Stomach (tissue), 9 donors: ENCODE data around the gene CAVIN1. TPM values are rescaled to one million over a fixed set of nuclear protein-coding genes. Genes with fewer than 3 reads are reported as not detected.

Source experiments
- DNase-seq, 2 donors: peaks; one replicate each; pipeline versions ENCODE4 v3.0.0 to v3.0.0-alpha.2; 2013 to 2019
- H3K27ac ChIP-seq, 5 donors: fragments of 200-600 bp in 4 of 5; sonication (generic) in 4 of 5; one replicate each; pipeline ENCODE4 v1.5.1; 2013 to 2019; ENCODE audit warnings: mild to moderate bottlenecking in 1 of 5, moderate library complexity in 1 of 5
- H3K27me3 ChIP-seq, 3 donors: fragments of 200-600 bp; sonication (generic); one replicate each; pipeline ENCODE4 v1.5.1; 2017 to 2019; ENCODE audit warnings: mixed run types in 1 of 3
- H3K36me3 ChIP-seq, 4 donors: fragments of 200-600 bp; sonication (generic); 1 replicate in 3 of 4; 2 replicates in 1 of 4; pipeline ENCODE4 v1.5.1; 2016 to 2019
- H3K4me1 ChIP-seq, 4 donors: fragments of 200-600 bp; sonication (generic); one replicate each; pipeline ENCODE4 v1.5.1; 2016 to 2019
- H3K4me3 ChIP-seq, 4 donors: fragments of 200-600 bp; sonication (generic) in 3 of 4; one replicate each; pipeline ENCODE4 v1.5.1; 2016 to 2019; ENCODE audit warnings: mild to moderate bottlenecking in 1 of 4
- H3K9me3 ChIP-seq, 4 donors: fragments of 200-600 bp; sonication (generic); one replicate each; pipeline ENCODE4 v1.5.1; 2016 to 2019
- EP300 ChIP-seq: sonication (generic); formaldehyde crosslinking; IDR thresholded peaks from one replicate; pipeline ENCODE4 v1.6.1; 2017; ENCODE audit warnings: antibody characterized with exemption
- POLR2A ChIP-seq, 4 donors: fragments of 450-650 bp; IDR thresholded peaks; one replicate each; pipeline ENCODE4 v1.6.1; 2016; ENCODE audit warnings: antibody characterized with exemption in 4 of 4, control low read depth in 2 of 4, mild to moderate bottlenecking in 1 of 4, moderate library complexity in 1 of 4
- POLR2AphosphoS5 ChIP-seq, 3 donors: sonication (generic); formaldehyde crosslinking; IDR thresholded peaks; one replicate each; pipeline ENCODE4 v1.6.1; 2016; ENCODE audit warnings: antibody characterized with exemption in 3 of 3
- WGBS, 5 donors: extraction: QIAGEN DNeasy Blood & Tissue Kit in 3 of 5; methylation state at CpG; one replicate each; pipeline versions ENCODE4 v1.1.5 to v1.1.7; 2013 to 2018; 5-methylcytosine and 5-hydroxymethylcytosine counted together
- intact Hi-C: fragments of 100-400 bp; cut with DNase I; formaldehyde crosslinking; loops from one replicate; pipeline ENCODE4 v1.15.1; 2023; ENCODE audit warnings: low total_unique reads
- polyA plus RNA-seq, 3 donors: library from polyadenylated mRNA; stranded (reverse); fragments of 200-250 nt; gene quantifications; one replicate each; pipeline ENCODE4 v1.2.3, GENCODE V29; 2013
- total RNA-seq, 5 donors: library from RNA; depleted of rRNA; stranded (reverse); fragments of >200 nt; gene quantifications; one replicate each; pipeline versions ENCODE4 v1.1.0 to v1.2.3, GENCODE V29; 2014 to 2016
- TF ChIP-seq, protein P1 (sequence below), 7 experiments: fragments of 450-650 bp in 4 of 7; fragments of 200-600 bp in 3 of 7; sonication (generic) in 3 of 7; IDR thresholded peaks; one replicate each; pipeline ENCODE4 v1.5.1; 2016 to 2019; ENCODE audit warnings: antibody characterized with exemption in 7 of 7, control low read depth in 2 of 7, mild to moderate bottlenecking in 1 of 7
- donor health status: healthy with polysubstance abuse.
- donor health status: Bipolar disorder and iron deficiency.
- donor health status: healthy.

CAVIN1 gene
- total and polyA plus RNA-seq, 8 donors = 61.2 to 244 (median 102) TPM

- Histone ChIP-seq H3K9me3 (no peaks in the 10 kb centered on the region), H3K4me3 (no peak overlapping the region), H3K27ac (peak overlapping the region in 4 of 5 donors; percentile 81 to 90 (median 82)), H3K27me3 (no peaks in the 10 kb centered on the region), H3K36me3 (peaks cover 9 to 29% (median 24%) of the 10 kb centered on the region in 4 donors), H3K4me1 (peaks cover 52 to 96% (median 65%) of the 10 kb centered on the region in 4 donors)
- WGBS, 5 donors = 32 to 38% (median 36%) methylated on average over 25 to 26 of the region's 26 CpGs
- no peak for TF ChIP-seq EP300
- TF ChIP-seq, protein P1, sequence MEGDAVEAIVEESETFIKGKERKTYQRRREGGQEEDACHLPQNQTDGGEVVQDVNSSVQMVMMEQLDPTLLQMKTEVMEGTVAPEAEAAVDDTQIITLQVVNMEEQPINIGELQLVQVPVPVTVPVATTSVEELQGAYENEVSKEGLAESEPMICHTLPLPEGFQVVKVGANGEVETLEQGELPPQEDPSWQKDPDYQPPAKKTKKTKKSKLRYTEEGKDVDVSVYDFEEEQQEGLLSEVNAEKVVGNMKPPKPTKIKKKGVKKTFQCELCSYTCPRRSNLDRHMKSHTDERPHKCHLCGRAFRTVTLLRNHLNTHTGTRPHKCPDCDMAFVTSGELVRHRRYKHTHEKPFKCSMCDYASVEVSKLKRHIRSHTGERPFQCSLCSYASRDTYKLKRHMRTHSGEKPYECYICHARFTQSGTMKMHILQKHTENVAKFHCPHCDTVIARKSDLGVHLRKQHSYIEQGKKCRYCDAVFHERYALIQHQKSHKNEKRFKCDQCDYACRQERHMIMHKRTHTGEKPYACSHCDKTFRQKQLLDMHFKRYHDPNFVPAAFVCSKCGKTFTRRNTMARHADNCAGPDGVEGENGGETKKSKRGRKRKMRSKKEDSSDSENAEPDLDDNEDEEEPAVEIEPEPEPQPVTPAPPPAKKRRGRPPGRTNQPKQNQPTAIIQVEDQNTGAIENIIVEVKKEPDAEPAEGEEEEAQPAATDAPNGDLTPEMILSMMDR (IDR thresholded peaks at IDR 0.05) = peak in 5 of 7 experiments; percentile 70 to 93 (median 87)
- TF ChIP-seq POLR2AphosphoS5 (IDR thresholded peaks at IDR 0.05) = peak in 1 of 3 donors; percentile 68
- no peak for TF ChIP-seq POLR2A (IDR thresholded peaks at IDR 0.05)
- intact Hi-C loops = no loop called here
- DNase-seq = peak; percentile 90
Observed at GRCh38 chr17:42405963-42406495, 17.0 kb downstream of the CAVIN1 start.

DNA sequence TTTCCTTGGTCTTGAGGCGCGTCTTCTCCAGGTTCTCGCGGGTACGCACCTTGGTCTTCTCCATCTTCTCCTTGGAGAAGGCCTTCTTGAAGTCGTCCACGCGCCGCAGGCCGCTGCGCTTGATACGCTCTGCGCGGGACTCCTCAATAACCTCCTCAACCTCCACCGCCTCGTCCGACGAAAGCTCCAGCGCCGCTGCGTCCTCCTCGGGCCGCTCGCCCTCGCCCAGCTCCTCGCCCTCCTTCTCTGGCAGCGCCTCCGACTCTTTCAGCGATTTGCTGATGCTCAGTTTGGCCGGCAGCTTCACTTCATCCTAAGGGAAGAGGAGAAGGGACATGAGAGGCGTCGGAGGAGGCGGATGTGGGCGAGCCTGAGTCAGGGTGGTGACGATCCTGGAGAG, 18.0 kb downstream of the CAVIN1 start:
- no peaks in the 10 kb centered on the region for H3K9me3 ChIP-seq
- WGBS, 5 donors = 74 to 91% (median 90%) methylated on average over 33 to 35 of the region's 35 CpGs

DNA sequence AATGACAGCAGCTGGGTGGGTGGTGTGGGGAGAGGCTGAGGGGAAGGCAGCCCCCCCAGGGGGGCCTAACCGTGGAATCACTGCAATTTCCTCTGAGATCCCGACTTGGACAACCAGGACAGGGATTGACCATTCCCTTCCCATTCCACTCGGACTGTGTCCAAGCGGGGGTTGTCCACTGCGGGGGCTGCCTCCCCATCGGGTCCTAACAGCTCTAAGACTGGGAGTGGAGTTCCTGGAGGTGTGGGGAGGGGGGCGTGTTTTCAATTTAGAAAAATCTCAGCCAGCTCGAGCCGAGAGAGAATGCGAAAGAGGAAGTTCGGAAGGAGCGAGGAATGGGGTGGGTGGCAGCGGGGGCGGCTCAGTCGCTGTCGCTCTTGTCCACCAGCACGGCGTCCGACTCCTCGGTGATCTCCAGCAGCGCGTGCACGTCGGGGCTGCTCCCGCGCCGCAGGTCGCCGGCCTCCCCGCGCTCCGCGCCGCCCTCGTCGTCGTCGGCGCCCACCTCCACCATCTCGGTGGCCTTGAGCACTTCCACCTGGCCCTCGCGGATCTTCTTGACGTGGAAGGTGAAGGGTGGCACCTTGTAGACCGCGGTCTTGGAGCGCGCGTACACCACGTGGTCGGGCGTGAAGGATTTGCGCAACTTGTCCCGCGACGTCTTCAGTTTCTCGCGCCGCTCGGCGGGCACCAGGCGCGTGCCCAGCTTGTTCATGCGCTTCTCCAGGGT, 18.6 kb downstream of the CAVIN1 start:
- intact Hi-C loops = loop anchor here (5.0 kb wide), 1 partner anchor 82 kb away; no protein-coding TSS in a partner anchor
- TF ChIP-seq POLR2AphosphoS5 (IDR thresholded peaks at IDR 0.05) = no peak
- TF ChIP-seq POLR2A (IDR thresholded peaks at IDR 0.05) = no peak
- no peak for TF ChIP-seq EP300
- TF ChIP-seq, protein P1 (IDR thresholded peaks at IDR 0.05) = no peak
- Histone ChIP-seq H3K27me3 (no peaks in the 10 kb centered on the region), H3K27ac (peak overlapping the region in 2 of 5 donors; percentile 30 to 84), H3K9me3 (no peaks in the 10 kb centered on the region), H3K4me1 (peaks cover 39 to 96% (median 52%) of the 10 kb centered on the region in 4 donors), H3K4me3 (no peak overlapping the region), H3K36me3 (peaks cover 9 to 29% (median 24%) of the 10 kb centered on the region in 4 donors)
- DNase-seq = no peak
- WGBS, 5 donors = 83 to 94% (median 86%) methylated on average over 54 to 63 of the region's 63 CpGs

More for the DNA sequence above, 18.0 kb downstream of the CAVIN1 start:
- intact Hi-C loops = no loop called here
- Histone ChIP-seq H3K27me3 (no peaks in the 10 kb centered on the region), H3K4me1 (peaks cover 45 to 96% (median 57%) of the 10 kb centered on the region in 4 donors), H3K4me3 (no peak overlapping the region), H3K36me3 (peaks cover 9 to 29% (median 24%) of the 10 kb centered on the region in 4 donors), H3K27ac (peak overlapping the region in 3 of 5 donors; percentile 38 to 84 (median 81))
- TF ChIP-seq, protein P1 (IDR thresholded peaks at IDR 0.05) = no peak
- no peak for TF ChIP-seq POLR2AphosphoS5 (IDR thresholded peaks at IDR 0.05)
- TF ChIP-seq POLR2A (IDR thresholded peaks at IDR 0.05) = no peak
- no peak for TF ChIP-seq EP300
- DNase-seq = no peak

DNA sequence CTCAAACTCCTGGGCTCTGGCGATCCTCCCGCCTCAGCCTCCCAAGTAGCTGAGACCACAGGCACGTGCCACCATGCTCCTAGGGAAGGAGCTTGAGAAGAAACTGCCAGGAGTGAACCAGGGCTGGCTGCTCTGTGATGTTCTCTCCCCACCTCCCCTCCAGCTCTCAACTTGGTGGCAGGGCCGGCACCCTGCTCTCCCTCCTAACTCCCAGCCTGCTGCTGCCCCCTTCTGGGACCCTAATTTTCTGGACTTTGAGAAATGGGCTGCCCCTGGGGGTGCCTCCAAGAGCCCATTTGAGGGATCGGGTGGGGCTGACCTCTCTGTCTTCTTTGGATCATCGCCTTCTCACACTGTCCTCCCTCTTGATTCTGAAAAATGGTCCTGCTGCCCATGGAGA, 19.9 kb downstream of the CAVIN1 start:
- peaks cover 33 to 96% (median 50%) of the 10 kb centered on the region in 4 donors for H3K4me1 ChIP-seq
- H3K27ac ChIP-seq = peak overlapping the region in 3 of 5 donors; percentile 30 to 84 (median 49)
- intact Hi-C loops = loop anchor here (5.0 kb wide), 1 partner anchor 81 kb away; no protein-coding TSS in a partner anchor

More for the DNA sequence above, 19.9 kb downstream of the CAVIN1 start:
- no peaks in the 10 kb centered on the region for H3K27me3 ChIP-seq
- no peaks in the 10 kb centered on the region for H3K9me3 ChIP-seq
- peak in 1 of 2 donors; percentile 28 for DNase-seq
- no peak overlapping the region for H3K4me3 ChIP-seq
- 69 to 87% (median 79%) methylated on average over 6 of the region's 6 CpGs for WGBS, 5 donors
- TF ChIP-seq, protein P1 (IDR thresholded peaks at IDR 0.05) = peak in 1 of 7 experiments; percentile 20
- TF ChIP-seq POLR2A (IDR thresholded peaks at IDR 0.05) (no peak), POLR2AphosphoS5 (IDR thresholded peaks at IDR 0.05) (no peak)
- H3K36me3 ChIP-seq = peaks cover 9 to 29% (median 24%) of the 10 kb centered on the region in 4 donors
